Stomach smooth muscle (tissue), 2 donors: ENCODE measurements around the gene PRIMA1.

ENCODE experiments used
- H3K27ac ChIP-seq: one replicate; pipeline ENCODE4 v1.7.0; 2013; ENCODE audit warnings: mild to moderate bottlenecking, low read length, inconsistent platforms
- H3K27me3 ChIP-seq, 2 donors: one replicate each; pipeline ENCODE4 v1.7.0; 2013; ENCODE audit warnings: low read length in 2 of 2; ENCODE audit not compliant: insufficient read depth in 2 of 2, control insufficient read depth in 1 of 2
- H3K36me3 ChIP-seq, 2 donors: one replicate each; pipeline ENCODE4 v1.7.0; 2013; ENCODE audit warnings: low read length in 2 of 2; ENCODE audit not compliant: control insufficient read depth in 2 of 2, insufficient read depth in 2 of 2
- H3K4me1 ChIP-seq: one replicate; pipeline ENCODE4 v1.7.0; 2013; ENCODE audit warnings: low read length; ENCODE audit not compliant: control insufficient read depth, insufficient read depth
- H3K4me3 ChIP-seq, 2 donors: one replicate each; pipeline ENCODE4 v1.7.0; 2013; ENCODE audit warnings: low read length in 2 of 2
- H3K9ac ChIP-seq, 2 donors: one replicate each; pipeline ENCODE4 v1.7.0; 2013; ENCODE audit warnings: low read length in 2 of 2, mild to moderate bottlenecking in 1 of 2
- H3K9me3 ChIP-seq, 2 donors: one replicate each; pipeline ENCODE4 v1.7.0; 2013; ENCODE audit warnings: low read length in 2 of 2; ENCODE audit not compliant: control insufficient read depth in 2 of 2
- donor health status: healthy.
- donor health status: Pancreatic carcinoma.

PRIMA1 gene

GRCh38 chr14:93712079-93712837, 76.0 kb downstream of the PRIMA1 start:
- no peak overlapping the region for H3K9ac ChIP-seq
- no peaks in the 10 kb centered on the region for H3K9me3 ChIP-seq
- H3K36me3 ChIP-seq = no peaks in the 10 kb centered on the region
- no peak overlapping the region for H3K4me3 ChIP-seq
- no peak overlapping the region for H3K27ac ChIP-seq
- peaks cover 4% of the 10 kb centered on the region in 2 donors for H3K27me3 ChIP-seq
- H3K4me1 ChIP-seq = peaks cover 3% of the 10 kb centered on the region

- Histone ChIP-seq H3K4me3 (no peak overlapping the region), H3K27ac (no peak overlapping the region), H3K27me3 (peaks cover 4% of the 10 kb centered on the region in 2 donors), H3K4me1 (no peaks in the 10 kb centered on the region), H3K9me3 (no peaks in the 10 kb centered on the region), H3K9ac (no peak overlapping the region), H3K36me3 (no peaks in the 10 kb centered on the region)
Measured at GRCh38 chr14:93709249-93709648, 79.0 kb downstream of the PRIMA1 start.

GRCh38 chr14:93708800-93709199, 79.5 kb downstream of the PRIMA1 start:
- Histone ChIP-seq H3K27me3 (peaks cover 4% of the 10 kb centered on the region in 2 donors), H3K4me1 (no peaks in the 10 kb centered on the region), H3K9me3 (no peaks in the 10 kb centered on the region), H3K4me3 (no peak overlapping the region), H3K9ac (no peak overlapping the region), H3K27ac (no peak overlapping the region), H3K36me3 (no peaks in the 10 kb centered on the region)

GRCh38 chr14:93708311-93708734, 80.0 kb downstream of the PRIMA1 start:
- no peaks in the 10 kb centered on the region for H3K36me3 ChIP-seq
- no peak overlapping the region for H3K27ac ChIP-seq
- H3K27me3 ChIP-seq = peaks cover 4 to 6% of the 10 kb centered on the region in 2 donors
- no peak overlapping the region for H3K4me3 ChIP-seq
- no peaks in the 10 kb centered on the region for H3K4me1 ChIP-seq
- H3K9ac ChIP-seq = no peak overlapping the region
- no peaks in the 10 kb centered on the region for H3K9me3 ChIP-seq

GRCh38 chr14:93707475-93707874, 80.8 kb downstream of the PRIMA1 start:
- Histone ChIP-seq H3K27me3 (peaks cover under 1 to 6% of the 10 kb centered on the region in 2 donors), H3K9me3 (no peaks in the 10 kb centered on the region)

GRCh38 chr14:93706360-93706955, 81.8 kb downstream of the PRIMA1 start:
- H3K27me3 ChIP-seq = peaks cover 0 to 5% of the 10 kb centered on the region in 2 donors
- no peaks in the 10 kb centered on the region for H3K36me3 ChIP-seq
- H3K4me1 ChIP-seq = no peaks in the 10 kb centered on the region
- no peak overlapping the region for H3K27ac ChIP-seq
- H3K4me3 ChIP-seq = no peak overlapping the region
- H3K9me3 ChIP-seq = no peaks in the 10 kb centered on the region
- H3K9ac ChIP-seq = no peak overlapping the region

More at GRCh38 chr14:93707475-93707874, 80.8 kb downstream of the PRIMA1 start:
- Histone ChIP-seq H3K4me1 (no peaks in the 10 kb centered on the region), H3K27ac (no peak overlapping the region), H3K9ac (no peak overlapping the region), H3K4me3 (no peak overlapping the region), H3K36me3 (no peaks in the 10 kb centered on the region)

GRCh38 chr14:93705513-93706156, 82.7 kb downstream of the PRIMA1 start:
- no peaks in the 10 kb centered on the region for H3K9me3 ChIP-seq
- H3K4me3 ChIP-seq = no peak overlapping the region
- no peaks in the 10 kb centered on the region for H3K36me3 ChIP-seq
- no peaks in the 10 kb centered on the region for H3K4me1 ChIP-seq
- no peak overlapping the region for H3K27ac ChIP-seq
- peaks cover 0 to 5% of the 10 kb centered on the region in 2 donors for H3K27me3 ChIP-seq
- no peak overlapping the region for H3K9ac ChIP-seq

- Histone ChIP-seq H3K9me3 (no peaks in the 10 kb centered on the region), H3K9ac (no peak overlapping the region), H3K27ac (no peak overlapping the region), H3K4me3 (no peak overlapping the region), H3K4me1 (no peaks in the 10 kb centered on the region), H3K36me3 (no peaks in the 10 kb centered on the region), H3K27me3 (peaks cover 0 to 5% of the 10 kb centered on the region in 2 donors)
Measured at GRCh38 chr14:93703941-93704340, 84.3 kb downstream of the PRIMA1 start.

GRCh38 chr14:93702946-93703345, 85.3 kb downstream of the PRIMA1 start:
- Histone ChIP-seq H3K36me3 (no peaks in the 10 kb centered on the region), H3K9ac (no peak overlapping the region), H3K9me3 (no peaks in the 10 kb centered on the region), H3K4me1 (no peaks in the 10 kb centered on the region), H3K27me3 (peaks cover 0 to 5% of the 10 kb centered on the region in 2 donors), H3K27ac (no peak overlapping the region), H3K4me3 (no peak overlapping the region)

- Histone ChIP-seq H3K4me3 (no peak overlapping the region), H3K27ac (no peak overlapping the region), H3K36me3 (no peaks in the 10 kb centered on the region), H3K9me3 (no peaks in the 10 kb centered on the region), H3K4me1 (no peaks in the 10 kb centered on the region), H3K27me3 (peaks cover 0 to 5% of the 10 kb centered on the region in 2 donors), H3K9ac (no peak overlapping the region)
Measured at GRCh38 chr14:93701562-93701961, 86.7 kb downstream of the PRIMA1 start.
